SK-N-DZ (cell line): Measurements from ENCODE around the gene ATXN2.
"Not testable (repeated sequence)": the region's sequence is repeated elsewhere in the genome, so short reads cannot be mapped to it uniquely, and the experiment has no call there.

Experiments used
- DNase-seq: peaks from one replicate; pipeline ENCODE4 v3.0.0-alpha.2; 2015; ENCODE audit warnings: low spot score

The ATXN2 gene

GRCh38 chr12:111506260-111506659, 92.9 kb downstream of the ATXN2 start:
- DNase-seq, result no peak

- no peak for DNase-seq
Observed at GRCh38 chr12:111505601-111506036, 93.5 kb downstream of the ATXN2 start.

GRCh38 chr12:111503116-111503515, 96.0 kb downstream of the ATXN2 start:
- no peak for DNase-seq

- no peak for DNase-seq
Observed at GRCh38 chr12:111494676-111495075, 104.4 kb downstream of the ATXN2 start.

- not testable (repeated sequence) for DNase-seq
Observed at GRCh38 chr12:111492979-111493378, 106.1 kb downstream of the ATXN2 start.

GRCh38 chr12:111488798-111489197, 110.3 kb downstream of the ATXN2 start:
- DNase-seq, result no peak

- DNase-seq, result no peak
Observed at GRCh38 chr12:111488271-111488670, 110.8 kb downstream of the ATXN2 start.

- DNase-seq, result no peak
Observed at GRCh38 chr12:111482462-111482861, 116.7 kb downstream of the ATXN2 start.

- DNase-seq, result no peak
Observed at GRCh38 chr12:111471236-111471635, 127.9 kb downstream of the ATXN2 start.

- no peak for DNase-seq
Observed at GRCh38 chr12:111469401-111469800, 129.7 kb downstream of the ATXN2 start.

GRCh38 chr12:111467857-111468241, 131.3 kb downstream of the ATXN2 start:
- DNase-seq, result no peak

GRCh38 chr12:111467092-111467856, 131.8 kb downstream of the ATXN2 start:
- DNase-seq, result no peak

- DNase-seq, result no peak
Observed at GRCh38 chr12:111462210-111462769, 136.8 kb downstream of the ATXN2 start.

- DNase-seq, result not testable (repeated sequence)
Observed at GRCh38 chr12:111460111-111460510, 139.0 kb downstream of the ATXN2 start.

GRCh38 chr12:111458546-111459172, 140.5 kb downstream of the ATXN2 start:
- DNase-seq, result no peak

GRCh38 chr12:111457577-111457976, 141.5 kb downstream of the ATXN2 start:
- DNase-seq, result no peak

GRCh38 chr12:111457071-111457470, 142.0 kb downstream of the ATXN2 start:
- no peak for DNase-seq

- no peak for DNase-seq
Observed at GRCh38 chr12:111455448-111456320, 143.4 kb downstream of the ATXN2 start.

GRCh38 chr12:111454716-111455447, 144.2 kb downstream of the ATXN2 start:
- DNase-seq, result no peak

GRCh38 chr12:111454311-111454710, 144.8 kb downstream of the ATXN2 start:
- no peak for DNase-seq
